Gastroesophageal sphincter (tissue), 4 donors: Measurements from ENCODE around the gene GOLGA1. TPM values are rescaled to one million over a fixed set of nuclear protein-coding genes. Genes with fewer than 3 reads are reported as not detected.
"Not testable (repeated sequence)": the region's sequence is repeated elsewhere in the genome, so short reads cannot be mapped to it uniquely, and the experiment has no call there.

Source experiments
- ATAC-seq: fragments of 150-250 bp; one replicate; pipeline ENCODE4 v1.9.1; 2016; ENCODE audit warnings: mild to moderate bottlenecking, moderate library complexity
- H3K27ac ChIP-seq, 4 donors: fragments of 200-600 bp; sonication (generic) in 3 of 4; 1 replicate in 3 of 4; 2 replicates in 1 of 4; pipeline ENCODE4 v1.5.1; 2016 to 2019
- H3K27me3 ChIP-seq: fragments of 200-600 bp; sonication (generic); one replicate; pipeline ENCODE4 v1.5.1; 2019
- H3K36me3 ChIP-seq, 2 donors: fragments of 200-600 bp; sonication (generic); one replicate each; pipeline ENCODE4 v1.5.1; 2019; ENCODE audit warnings: control low read depth in 1 of 2
- H3K4me1 ChIP-seq, 3 donors: fragments of 200-600 bp; sonication (generic); 1 replicate in 2 of 3; 2 replicates in 1 of 3; pipeline ENCODE4 v1.5.1; 2016 to 2019; ENCODE audit warnings: control low read depth in 2 of 3
- H3K4me3 ChIP-seq, 2 donors: fragments of 200-600 bp; sonication (generic); one replicate each; pipeline ENCODE4 v1.5.1; 2019; ENCODE audit warnings: mild to moderate bottlenecking in 1 of 2, moderate library complexity in 1 of 2
- H3K9me3 ChIP-seq, 3 donors: fragments of 200-600 bp; sonication (generic); one replicate each; pipeline ENCODE4 v1.5.1; 2017 to 2019; ENCODE audit warnings: control low read depth in 2 of 3
- EP300 ChIP-seq: sonication (generic); formaldehyde crosslinking; IDR thresholded peaks from one replicate; pipeline ENCODE4 v1.6.1; 2017; ENCODE audit warnings: antibody characterized with exemption, mild to moderate bottlenecking
- POLR2A ChIP-seq, 2 donors: fragments of 450-650 bp; IDR thresholded peaks; one replicate each; pipeline ENCODE4 v1.6.1; 2017; ENCODE audit warnings: antibody characterized with exemption in 2 of 2, mild to moderate bottlenecking in 2 of 2, moderate library complexity in 1 of 2
- POLR2AphosphoS5 ChIP-seq: sonication (generic); formaldehyde crosslinking; IDR thresholded peaks from one replicate; pipeline ENCODE4 v1.6.1; 2017; ENCODE audit warnings: antibody characterized with exemption
- WGBS, 2 donors: methylation state at CpG; one replicate each; pipeline ENCODE4 v1.1.5; 2018; ENCODE audit warnings: low coverage in 1 of 2; 5-methylcytosine and 5-hydroxymethylcytosine counted together
- total RNA-seq, 4 donors: library from RNA; depleted of rRNA; stranded (reverse); fragments of >200 nt; gene quantifications; one replicate each; pipeline ENCODE4 v1.1.0, GENCODE V29; 2016
- TF ChIP-seq, protein P1 (sequence below), 4 experiments: fragments of 200-600 bp in 2 of 4; fragments of 450-650 bp in 2 of 4; sonication (generic) in 1 of 4; IDR thresholded peaks; one replicate each; pipeline ENCODE4 v1.5.1; 2017 to 2019; ENCODE audit warnings: antibody characterized with exemption in 4 of 4, mild to moderate bottlenecking in 2 of 4, moderate library complexity in 2 of 4

Gene GOLGA1
- total RNA-seq, 4 donors from 2014 or later: 21.3 to 42.5 (median 31.9) TPM

DNA sequence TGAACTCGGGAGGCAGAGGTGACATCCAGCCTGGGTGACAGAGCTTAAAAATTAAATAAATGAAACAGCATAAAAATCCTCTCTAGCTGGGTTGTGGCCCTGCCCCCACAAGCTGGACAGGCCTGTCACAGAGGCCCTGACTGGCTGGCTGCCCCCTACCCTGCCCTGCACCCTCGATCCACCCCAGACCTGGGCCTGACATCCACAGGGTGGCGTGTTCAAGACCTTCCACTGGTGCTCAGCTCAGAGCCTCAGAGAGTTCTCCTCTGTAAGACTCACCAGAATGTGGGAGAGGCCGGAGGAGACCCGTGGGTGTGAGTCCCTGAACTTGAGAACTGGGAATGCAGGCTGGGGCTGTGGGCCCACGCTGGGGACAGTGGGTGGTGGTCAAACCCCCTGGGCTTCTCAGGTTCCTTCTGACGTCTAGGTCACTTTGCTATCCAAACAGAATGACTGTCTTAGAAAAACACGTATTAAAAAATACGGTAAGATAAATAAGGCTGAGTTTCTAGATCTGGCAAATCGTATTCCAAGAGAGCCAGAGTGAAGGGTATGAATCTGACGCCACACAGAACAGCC is 97.3 kb downstream of the GOLGA1 start:
- Histone ChIP-seq H3K27me3 (no peaks in the 10 kb centered on the region), H3K36me3 (no peaks in the 10 kb centered on the region), H3K27ac (no peak overlapping the region), H3K4me3 (no peak overlapping the region), H3K4me1 (no peaks in the 10 kb centered on the region), H3K9me3 (no peaks in the 10 kb centered on the region)
- no peak for ATAC-seq
- no peak for TF ChIP-seq POLR2A (IDR thresholded peaks at IDR 0.05)
- WGBS, 2 donors: 76 to 87% methylated on average over 6 to 10 of the region's 11 CpGs

DNA sequence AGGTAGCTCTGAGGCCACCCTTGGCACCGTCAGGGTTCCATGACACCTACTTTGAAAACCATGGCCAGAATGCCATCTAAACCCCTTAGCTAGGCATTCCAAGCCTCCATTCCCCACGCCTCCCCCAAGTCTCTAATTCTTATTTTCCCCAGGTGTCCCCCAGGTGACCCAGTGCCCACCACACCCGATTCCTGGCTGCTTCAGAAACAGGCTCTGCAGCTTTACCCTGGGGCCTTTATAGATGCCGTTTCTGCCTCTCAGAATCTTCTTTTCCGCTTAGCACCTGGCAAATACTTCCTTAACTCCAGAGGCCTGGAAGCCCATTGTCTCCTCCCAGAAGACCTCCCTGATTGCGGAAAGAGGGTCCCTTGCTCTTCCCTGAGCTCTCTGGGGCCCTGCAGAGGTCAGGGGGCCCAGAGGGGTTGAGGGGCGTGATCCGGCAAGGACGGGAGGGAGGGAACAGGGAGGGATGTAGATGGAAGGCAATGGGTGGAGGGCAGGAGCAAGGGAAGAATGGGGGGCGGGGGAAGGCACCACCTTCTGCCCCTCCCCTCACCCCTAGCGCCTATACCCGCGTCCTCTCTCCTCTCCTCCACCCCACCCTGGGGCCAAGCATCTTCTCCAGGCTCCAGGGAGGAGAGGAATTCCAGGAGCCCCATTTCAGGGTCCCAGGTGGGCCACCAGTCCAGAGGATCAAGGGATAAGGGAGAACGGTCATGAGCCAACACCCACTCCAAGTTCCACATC is 99.6 kb downstream of the GOLGA1 start:
- 78% methylated on average over 9 of the region's 14 CpGs; no CpG with 5 or more reads in 1 of the 2 donors for WGBS, 2 donors
- H3K4me1 ChIP-seq: peaks cover 0 to 1% (median 0%) of the 10 kb centered on the region in 3 donors

DNA sequence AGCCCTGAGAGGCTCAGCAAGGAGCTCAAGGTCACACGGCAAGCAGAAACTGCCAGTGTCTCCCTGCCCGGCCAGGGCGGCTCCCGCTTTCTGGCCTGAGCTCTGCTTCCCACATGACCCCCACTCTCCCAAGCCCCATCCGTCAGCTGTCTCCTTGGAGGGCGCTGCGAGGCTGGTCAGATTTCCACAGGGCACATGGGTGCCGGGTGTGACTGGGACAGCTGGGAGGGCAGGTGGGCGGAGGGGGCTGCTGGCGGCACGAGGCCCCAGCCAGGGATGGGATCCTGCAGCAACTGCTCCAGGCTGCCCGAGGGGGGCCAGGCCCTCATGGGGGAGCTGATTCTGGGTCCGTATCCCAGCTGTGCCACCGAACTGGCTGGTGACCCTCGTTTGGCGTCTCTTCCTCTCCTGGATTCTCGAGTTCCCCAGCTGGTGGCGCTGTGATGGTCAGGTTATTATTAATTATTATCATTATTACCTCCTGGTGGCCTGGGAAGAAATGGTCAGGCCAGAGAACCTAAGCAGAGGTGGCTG is 100.5 kb downstream of the GOLGA1 start:
- H3K4me1 ChIP-seq: peaks cover 0 to 10% (median 7%) of the 10 kb centered on the region in 3 donors
- H3K36me3 ChIP-seq: no peaks in the 10 kb centered on the region
- H3K27me3 ChIP-seq: no peaks in the 10 kb centered on the region
- no peak overlapping the region for H3K4me3 ChIP-seq
- WGBS, 2 donors: 80% methylated on average over 1 of the region's 18 CpGs; no CpG with 5 or more reads in 1 of the 2 donors
- no peak overlapping the region for H3K27ac ChIP-seq
- H3K9me3 ChIP-seq: no peaks in the 10 kb centered on the region
- TF ChIP-seq EP300 (no peak), POLR2A (IDR thresholded peaks at IDR 0.05) (no peak), POLR2AphosphoS5 (no peak)
- TF ChIP-seq, protein P1, sequence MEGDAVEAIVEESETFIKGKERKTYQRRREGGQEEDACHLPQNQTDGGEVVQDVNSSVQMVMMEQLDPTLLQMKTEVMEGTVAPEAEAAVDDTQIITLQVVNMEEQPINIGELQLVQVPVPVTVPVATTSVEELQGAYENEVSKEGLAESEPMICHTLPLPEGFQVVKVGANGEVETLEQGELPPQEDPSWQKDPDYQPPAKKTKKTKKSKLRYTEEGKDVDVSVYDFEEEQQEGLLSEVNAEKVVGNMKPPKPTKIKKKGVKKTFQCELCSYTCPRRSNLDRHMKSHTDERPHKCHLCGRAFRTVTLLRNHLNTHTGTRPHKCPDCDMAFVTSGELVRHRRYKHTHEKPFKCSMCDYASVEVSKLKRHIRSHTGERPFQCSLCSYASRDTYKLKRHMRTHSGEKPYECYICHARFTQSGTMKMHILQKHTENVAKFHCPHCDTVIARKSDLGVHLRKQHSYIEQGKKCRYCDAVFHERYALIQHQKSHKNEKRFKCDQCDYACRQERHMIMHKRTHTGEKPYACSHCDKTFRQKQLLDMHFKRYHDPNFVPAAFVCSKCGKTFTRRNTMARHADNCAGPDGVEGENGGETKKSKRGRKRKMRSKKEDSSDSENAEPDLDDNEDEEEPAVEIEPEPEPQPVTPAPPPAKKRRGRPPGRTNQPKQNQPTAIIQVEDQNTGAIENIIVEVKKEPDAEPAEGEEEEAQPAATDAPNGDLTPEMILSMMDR (IDR thresholded peaks at IDR 0.05): no peak
- no peak for ATAC-seq

More for the DNA sequence above, 99.6 kb downstream of the GOLGA1 start:
- TF ChIP-seq, protein P1 (IDR thresholded peaks at IDR 0.05): no peak
- TF ChIP-seq POLR2A (IDR thresholded peaks at IDR 0.05) (no peak), EP300 (no peak)
- Histone ChIP-seq H3K27me3 (no peaks in the 10 kb centered on the region), H3K4me3 (no peak overlapping the region), H3K27ac (no peak overlapping the region), H3K36me3 (no peaks in the 10 kb centered on the region), H3K9me3 (no peaks in the 10 kb centered on the region)
- ATAC-seq: no peak

DNA sequence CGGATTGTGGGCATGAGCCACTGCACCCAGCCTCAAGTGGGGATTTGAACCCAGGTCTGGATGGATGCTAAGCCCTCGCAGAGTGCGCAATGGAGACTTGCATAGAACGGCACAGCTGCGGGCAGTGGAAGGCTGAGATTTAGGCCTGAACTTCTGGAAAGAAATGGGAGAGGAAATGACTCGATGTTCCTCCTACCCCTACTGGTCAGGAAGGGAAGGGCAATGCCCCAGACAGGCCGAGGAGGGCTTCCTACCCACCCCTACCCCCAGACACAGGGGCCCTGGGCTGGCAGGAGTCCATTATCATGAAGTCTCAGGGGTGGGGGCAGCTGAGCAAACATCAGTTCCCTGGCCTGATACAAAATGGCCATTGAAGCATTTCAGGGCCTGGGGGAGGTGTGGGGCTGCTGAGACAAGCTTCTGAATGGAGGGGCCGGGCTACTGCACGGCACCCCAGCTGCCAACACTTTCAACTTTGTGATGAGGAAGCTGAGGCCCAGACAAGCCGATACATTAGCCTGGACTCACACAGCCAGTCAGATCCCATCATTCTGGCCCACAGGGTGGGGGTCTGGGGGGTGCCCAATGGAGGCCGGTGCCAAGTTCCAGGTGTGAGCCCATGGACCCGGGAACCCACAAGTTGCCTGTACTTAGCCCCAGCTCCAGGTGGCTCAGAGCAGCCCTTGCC is 101.1 kb downstream of the GOLGA1 start:
- Histone ChIP-seq H3K4me3 (no peak overlapping the region), H3K27me3 (no peaks in the 10 kb centered on the region), H3K4me1 (peaks cover 0 to 16% (median 13%) of the 10 kb centered on the region in 3 donors), H3K27ac (no peak overlapping the region), H3K36me3 (no peaks in the 10 kb centered on the region), H3K9me3 (no peaks in the 10 kb centered on the region)
- peak; percentile 23 for ATAC-seq
- no peak for TF ChIP-seq POLR2AphosphoS5
- no peak for TF ChIP-seq POLR2A (IDR thresholded peaks at IDR 0.05)
- no peak for TF ChIP-seq EP300
- TF ChIP-seq, protein P1 (IDR thresholded peaks at IDR 0.05): peak in 3 of 4 experiments; percentile 26 to 46 (median 45)
- WGBS, 2 donors: 62% methylated on average over 6 of the region's 12 CpGs; no CpG with 5 or more reads in 1 of the 2 donors

- 57 to 67% methylated on average over 1 of the region's 52 CpGs for WGBS, 2 donors
- not testable (repeated sequence) for H3K9me3 ChIP-seq, ATAC-seq, H3K36me3 ChIP-seq, H3K27me3 ChIP-seq, H3K27ac ChIP-seq
- peak overlapping the region in 1 of 2 donors; percentile 38 for H3K4me3 ChIP-seq
- H3K4me1 ChIP-seq: peaks cover 0 to 26% (median 19%) of the 10 kb centered on the region in 3 donors
Measured at GRCh38 chr9:124838567-124839275, 102.2 kb downstream of the GOLGA1 start.

DNA sequence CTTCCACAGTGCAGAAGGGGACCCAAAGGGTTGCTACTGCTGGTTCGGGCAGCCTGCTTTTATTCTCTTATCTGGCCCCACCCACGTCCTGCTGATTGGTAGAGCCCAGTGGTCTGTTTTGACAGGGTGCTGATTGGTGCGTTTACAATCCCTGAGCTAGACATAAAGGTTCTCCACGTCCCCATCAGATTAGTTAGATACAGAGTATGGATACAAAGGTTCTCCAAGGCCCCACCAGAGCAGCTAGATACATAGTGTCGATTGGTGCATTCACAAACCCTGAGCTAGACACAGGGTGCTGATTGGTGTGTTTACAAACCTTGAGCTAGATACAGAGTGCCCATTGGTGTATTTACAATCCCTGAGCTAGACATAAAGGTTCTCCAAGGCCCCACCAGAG is 102.8 kb downstream of the GOLGA1 start:
- not testable (repeated sequence) for H3K4me3 ChIP-seq

More for the DNA sequence above, 102.8 kb downstream of the GOLGA1 start:
- H3K36me3 ChIP-seq, H3K27me3 ChIP-seq, ATAC-seq, H3K27ac ChIP-seq, H3K9me3 ChIP-seq: not testable (repeated sequence)
- 70 to 92% methylated on average over 2 to 4 of the region's 5 CpGs for WGBS, 2 donors
- H3K4me1 ChIP-seq: peaks cover 0 to 32% (median 19%) of the 10 kb centered on the region in 3 donors
